Measurements from ENCODE around the gene ZCCHC7.

- TF ChIP-seq POLR2AphosphoS5 (IDR thresholded peaks at IDR 0.05; ENCODE audit: low read depth) (no peak), CTCF (IDR thresholded peaks at IDR 0.05; ENCODE audit: insufficient read depth, low read length) (no peak), REST (IDR thresholded peaks at IDR 0.05; ENCODE audit: insufficient replicate concordance, low read depth) (no peak), SPI1 (IDR thresholded peaks at IDR 0.05; ENCODE audit: borderline replicate concordance, low read depth) (no peak)
Measured at GRCh38 chr9:37167456-37168047, 47.2 kb downstream of the ZCCHC7 start.

Data from HL-60 (cell line).